HG02588 (cell line): ENCODE data around the gene SEMA6C.

Experiments used
- ATAC-seq: cut with Tn5 transposase; IDR thresholded peaks from one replicate; pipeline ENCODE4 v1.9.1; 2021; ENCODE audit warnings: mild to moderate bottlenecking, moderate library complexity; ENCODE audit not compliant: unreplicated experiment

Gene SEMA6C

DNA sequence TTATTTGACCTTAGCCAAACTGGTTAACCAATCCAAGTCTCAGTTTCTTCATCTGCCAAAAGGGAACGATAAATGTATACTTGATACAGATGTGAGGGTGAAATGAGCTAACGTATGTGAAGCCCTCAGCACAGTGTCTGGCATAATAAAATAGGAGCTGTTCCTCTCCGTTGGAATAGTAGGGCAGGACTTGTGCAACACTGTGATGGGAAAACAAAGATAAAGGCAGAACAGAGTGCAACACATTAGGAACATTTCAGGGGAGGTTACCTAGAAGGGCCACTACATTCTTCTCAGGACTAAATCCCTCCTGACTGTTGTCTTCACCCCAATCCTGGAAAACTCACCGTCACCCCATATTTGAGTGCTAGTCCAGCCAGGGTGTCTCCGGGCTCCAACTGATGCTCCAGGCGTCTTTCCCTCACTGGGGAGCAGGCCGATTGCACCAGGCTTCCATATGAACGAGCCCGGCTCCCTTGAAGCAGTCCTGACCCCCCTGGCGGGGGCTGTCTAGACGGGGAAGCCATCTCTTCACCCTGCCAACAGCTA is 18.4 kb upstream of the SEMA6C start:
- no peak for ATAC-seq

DNA sequence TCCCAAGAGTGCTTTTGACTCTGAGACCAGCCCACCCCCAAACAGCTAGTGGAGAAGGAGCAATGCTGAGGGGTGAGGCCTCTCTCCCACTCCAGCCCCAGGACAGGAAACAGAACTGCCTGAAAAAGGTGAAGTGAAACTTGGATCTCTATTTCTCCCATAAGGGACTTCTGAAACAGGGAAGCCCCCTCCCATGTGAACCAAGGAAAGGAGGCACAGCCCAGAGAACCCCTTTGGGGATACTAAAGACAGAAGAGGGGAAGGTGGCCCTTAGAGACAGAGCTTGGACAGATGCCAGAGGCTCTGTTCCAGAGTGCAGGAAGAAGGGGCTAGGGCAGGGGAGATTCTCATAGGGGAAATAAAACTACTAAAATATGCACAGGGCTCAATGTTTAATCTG is 12.9 kb upstream of the SEMA6C start:
- ATAC-seq = no peak

DNA sequence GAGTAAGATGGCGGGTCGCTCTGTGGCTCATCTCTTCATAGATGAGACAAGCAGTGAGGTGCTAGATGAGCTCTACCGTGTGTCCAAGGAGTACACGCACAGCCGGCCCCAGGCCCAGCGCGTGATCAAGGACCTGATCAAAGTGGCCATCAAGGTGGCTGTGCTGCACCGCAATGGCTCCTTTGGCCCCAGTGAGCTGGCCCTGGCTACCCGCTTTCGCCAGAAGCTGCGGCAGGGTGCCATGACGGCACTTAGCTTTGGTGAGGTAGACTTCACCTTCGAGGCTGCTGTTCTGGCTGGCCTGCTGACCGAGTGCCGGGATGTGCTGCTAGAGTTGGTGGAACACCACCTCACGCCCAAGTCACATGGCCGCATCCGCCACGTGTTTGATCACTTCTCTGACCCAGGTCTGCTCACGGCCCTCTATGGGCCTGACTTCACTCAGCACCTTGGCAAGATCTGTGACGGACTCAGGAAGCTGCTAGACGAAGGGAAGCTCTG is 12.4 kb upstream of the SEMA6C start:
- no peak for ATAC-seq

DNA sequence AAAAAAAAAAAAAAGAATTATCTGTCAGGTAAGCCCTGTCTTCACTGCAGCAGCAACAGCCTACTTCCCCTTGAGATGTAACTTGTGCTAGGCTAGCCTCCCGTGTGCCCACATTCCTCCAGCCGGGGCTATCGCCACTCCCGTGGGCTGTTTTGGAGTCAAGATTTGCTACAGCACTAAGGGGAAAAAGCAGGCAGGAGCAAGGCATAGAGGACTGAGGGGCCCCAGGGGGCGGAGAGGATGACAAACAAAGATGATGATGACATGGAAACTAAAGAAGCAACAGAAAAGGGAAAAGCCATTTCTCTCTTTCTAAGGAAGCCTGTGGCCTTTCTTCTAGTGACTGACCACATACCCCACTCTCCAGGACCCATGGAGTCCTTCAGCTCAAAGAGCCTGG is 11.9 kb upstream of the SEMA6C start:
- no peak for ATAC-seq

DNA sequence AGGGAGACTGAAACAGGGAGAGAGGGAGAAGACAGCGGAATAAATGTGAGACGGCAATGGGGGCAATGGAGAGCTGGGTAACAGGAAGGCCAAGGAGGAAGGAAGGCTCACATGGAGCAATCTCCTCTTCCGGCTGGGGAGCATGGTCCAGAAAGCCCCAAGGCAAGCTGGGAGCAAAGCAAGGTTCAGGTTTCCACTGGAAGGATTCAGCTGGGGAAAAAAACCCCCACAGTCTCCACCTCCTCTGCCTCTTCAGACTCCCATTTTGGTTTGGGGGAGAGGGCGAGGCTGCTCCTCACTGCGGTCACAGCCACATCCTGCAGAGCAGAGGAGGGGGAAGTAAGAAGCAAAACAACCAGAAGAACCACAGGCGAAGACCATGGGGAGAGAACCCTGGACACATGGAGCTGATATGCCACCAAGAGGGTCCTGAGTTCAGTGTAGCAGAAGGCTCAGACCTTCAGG is 10.7 kb upstream of the SEMA6C start:
- ATAC-seq = no peak

DNA sequence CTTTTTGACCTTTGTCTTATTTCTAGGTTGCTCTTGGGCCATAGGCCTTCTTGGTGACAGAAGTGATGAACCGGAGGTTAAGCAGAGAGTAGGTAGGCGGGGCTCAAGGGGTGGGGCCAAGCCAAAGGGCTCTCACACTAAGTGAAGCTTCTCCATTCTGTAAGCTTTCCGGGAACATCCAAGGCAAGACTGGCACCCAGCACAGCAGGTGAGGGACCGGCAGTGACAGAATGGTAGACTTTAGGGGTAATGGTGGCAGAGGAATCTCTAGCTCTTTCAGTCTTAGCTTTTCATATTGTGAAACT is 10.0 kb upstream of the SEMA6C start, which contains the start of gene TNFAIP8L2:
Gene TNFAIP8L2, plus strand, starts transcription at position 135 of the 305 bp plus-strand sequence. CDS start 2,049 bp downstream, outside the sequence.
- ATAC-seq = peak; percentile 68

DNA sequence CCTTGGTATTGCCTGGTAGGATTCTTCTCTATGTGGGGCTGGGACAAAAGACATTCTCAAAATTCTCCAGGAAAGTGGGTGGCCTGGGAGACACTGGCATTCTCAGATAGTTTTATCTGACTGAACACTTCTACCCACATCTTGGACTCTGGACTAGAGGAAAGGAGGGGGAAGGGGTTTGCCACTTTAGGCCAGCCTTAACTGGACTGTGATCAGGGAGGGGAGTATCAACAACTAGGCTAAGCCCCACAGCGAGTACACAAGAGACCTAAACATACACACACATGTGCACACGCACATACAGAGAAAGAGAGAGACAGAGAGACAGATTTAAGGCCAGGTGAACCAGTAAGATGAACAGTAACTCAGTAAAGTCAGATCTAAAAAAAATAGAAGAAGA is 1.2 kb upstream of the SEMA6C start:
- no peak for ATAC-seq

DNA sequence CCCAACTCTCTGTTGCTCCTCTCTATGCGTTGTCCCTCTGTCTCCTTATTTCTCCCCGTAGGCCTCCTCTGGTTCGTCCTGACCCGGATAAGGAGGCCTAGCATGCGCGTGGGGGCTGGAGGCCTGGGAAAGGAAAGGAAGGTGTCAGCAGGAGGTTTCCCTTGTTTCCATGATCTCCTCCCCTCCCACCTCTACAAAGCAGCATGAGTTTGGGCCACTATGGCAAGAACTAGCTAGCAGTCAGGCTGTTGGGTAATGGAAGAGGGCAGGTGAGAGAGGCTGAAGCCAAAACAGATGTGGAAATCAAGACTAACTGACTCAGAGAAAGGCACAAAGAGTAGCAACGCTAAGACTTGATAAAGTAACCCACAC is 687 bp upstream of the SEMA6C start:
- ATAC-seq = no peak

DNA sequence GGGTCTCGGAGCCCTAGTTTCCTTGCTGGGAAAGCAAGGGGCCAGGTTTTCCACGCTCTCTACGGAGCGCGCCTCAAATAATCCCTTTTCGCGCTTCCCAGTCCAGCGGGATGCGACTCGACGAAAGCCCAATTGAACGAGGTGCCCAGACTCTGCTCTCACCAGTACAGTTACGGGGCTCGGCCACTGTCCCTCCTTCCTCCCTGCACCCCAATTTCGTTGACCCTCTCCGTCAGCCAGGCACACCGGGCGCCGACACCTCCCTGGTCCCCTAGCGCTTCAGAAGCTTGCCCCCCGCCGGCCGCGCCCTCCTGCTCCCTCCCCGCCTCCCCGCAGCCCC is 389 bp downstream of the SEMA6C start:
- no peak for ATAC-seq

DNA sequence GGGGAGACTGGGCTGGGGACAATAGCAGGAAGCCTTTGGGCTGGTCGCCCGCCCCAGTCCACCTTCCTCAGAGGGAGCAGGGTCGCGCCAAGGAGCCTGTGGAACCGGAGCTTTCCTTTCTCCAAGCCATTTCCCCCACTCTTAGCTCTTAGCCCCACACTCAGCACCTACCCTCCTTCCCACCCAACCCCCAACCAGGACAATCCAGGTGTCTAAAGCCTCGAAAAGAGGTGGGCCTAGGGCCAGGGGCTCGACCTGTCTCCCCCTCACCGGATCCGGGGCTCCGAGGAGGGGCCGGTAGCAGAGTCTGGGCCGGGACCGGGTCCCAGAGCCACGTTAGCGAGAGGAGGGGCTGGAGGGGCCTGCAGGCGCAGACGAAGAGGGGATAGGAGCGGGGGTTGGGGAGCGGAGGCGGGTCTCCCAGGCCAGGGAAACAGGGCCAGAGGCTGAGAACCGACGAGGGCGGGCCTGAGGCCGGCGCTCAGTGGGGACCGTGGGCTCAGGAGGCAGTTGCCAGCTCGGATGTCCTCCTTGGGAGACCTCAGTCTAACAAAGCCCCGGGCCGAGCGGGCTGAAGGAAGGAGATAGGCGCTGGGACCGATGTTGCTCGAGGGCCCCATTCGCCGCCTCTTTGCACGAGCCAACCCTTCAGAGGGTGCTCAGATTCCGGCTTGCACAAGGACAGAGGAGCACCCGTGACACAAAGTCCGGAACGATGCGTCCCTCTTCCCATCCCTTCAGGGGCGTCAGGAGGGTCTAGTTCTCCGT is 943 bp downstream of the SEMA6C start:
- no peak for ATAC-seq

DNA sequence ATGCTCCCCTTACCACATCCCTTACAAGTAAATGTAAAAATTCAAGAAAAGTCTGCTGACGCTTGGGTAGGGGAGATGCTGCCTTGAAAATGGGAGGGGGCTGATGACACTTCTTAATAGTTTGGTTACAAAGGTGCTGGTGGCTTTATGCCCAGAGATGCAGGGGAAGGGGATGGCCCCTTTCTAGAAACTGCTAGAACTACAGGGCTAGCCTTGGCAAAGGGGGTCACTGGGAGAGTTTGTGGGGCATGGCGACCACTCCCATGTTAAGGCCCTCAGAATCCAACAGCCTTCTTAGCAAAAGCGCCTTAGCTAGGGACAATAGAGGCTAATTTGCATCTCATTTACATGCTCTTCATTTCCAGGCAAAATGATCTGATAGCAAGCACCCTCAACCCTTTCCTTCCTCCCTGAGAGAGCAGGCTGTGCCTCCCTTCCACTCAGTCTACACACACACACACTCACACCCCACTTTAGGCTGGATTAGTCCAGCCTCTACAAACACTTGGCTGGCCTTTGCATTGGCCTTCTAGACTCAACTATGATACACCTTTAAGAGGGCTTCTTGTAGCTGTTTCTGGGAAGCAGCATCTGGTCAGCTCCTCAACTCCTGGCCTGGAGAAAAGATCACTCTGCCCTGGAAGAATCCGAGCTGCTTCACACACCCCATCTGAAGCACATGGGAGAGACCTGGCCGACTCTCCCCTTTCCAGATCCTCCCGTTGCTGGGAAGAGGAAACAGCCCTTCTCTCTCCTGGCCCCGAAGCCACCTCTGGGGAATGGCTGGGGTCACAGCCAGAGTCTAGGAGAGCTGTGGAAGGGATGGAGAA is 1.7 kb downstream of the SEMA6C start:
- no peak for ATAC-seq

DNA sequence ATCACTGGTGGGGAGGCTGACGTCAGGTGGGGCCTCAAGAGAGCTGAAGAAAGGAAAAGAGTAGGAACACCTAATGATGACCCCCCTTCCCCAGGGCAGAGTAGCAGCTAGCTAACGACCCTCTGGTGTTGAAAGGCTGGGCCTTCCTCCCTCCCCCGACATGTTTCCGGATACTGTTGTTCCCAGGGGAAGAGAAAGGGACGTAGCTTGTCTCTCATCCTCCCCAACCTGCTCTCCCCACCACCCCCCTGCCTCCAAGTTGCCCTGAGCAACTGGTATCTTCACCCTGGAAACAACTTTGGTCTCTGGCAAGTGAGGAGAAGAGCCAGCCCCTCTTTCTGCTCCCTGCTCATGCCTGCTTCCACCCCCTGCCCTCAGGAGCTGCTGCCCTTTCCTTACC is 2.4 kb downstream of the SEMA6C start:
- ATAC-seq = no peak

DNA sequence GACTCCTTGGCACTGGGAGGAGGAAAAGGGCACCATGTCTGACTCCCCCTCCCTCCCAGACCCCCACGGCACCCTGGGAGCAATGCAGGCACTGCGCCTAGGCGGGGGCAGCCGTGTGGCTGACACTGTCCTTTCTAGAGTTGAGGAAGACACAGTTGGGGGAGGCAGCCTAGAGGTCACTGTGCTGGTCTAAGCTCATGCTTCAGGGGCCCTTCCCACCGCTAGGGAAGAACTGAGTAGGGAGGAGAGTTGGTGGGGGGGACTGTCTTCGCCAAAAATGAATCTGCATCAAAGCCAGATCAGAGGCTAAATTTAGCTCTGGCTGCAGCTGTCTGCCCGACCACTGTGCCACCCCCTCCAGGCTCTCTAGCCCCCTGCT is 3.4 kb downstream of the SEMA6C start:
- no peak for ATAC-seq

DNA sequence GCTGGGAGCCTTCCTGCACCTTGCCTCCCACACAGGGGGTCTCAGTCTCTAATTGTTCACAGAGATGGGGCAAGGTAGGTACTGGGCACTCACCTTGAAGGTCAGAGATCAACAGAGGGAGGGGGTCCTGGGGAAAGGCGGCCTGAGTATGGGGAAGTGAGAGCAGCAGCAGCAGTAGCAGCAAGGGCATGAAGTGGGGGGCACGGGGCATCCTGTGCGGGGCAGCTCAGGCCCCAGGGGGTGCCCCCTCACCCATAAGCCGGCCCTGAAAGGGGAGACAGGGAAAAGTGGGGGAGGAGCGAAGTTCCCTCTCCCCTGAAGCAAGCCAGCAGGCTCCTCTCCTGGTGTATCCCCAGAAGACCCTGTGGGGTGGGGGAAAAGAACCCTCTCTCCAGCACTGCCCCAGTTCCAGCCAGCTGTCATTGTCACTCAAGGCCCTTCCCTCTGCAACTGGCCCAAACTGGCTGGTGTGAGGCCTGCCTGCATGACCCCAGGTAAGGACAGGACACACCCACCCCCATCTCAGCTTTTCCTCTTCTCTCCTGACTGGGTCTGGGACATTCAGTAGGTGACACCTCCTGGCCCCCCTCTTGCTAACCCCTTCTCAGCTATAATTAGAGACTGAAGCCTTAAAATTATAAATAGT is 3.9 kb downstream of the SEMA6C start:
- ATAC-seq = no peak

DNA sequence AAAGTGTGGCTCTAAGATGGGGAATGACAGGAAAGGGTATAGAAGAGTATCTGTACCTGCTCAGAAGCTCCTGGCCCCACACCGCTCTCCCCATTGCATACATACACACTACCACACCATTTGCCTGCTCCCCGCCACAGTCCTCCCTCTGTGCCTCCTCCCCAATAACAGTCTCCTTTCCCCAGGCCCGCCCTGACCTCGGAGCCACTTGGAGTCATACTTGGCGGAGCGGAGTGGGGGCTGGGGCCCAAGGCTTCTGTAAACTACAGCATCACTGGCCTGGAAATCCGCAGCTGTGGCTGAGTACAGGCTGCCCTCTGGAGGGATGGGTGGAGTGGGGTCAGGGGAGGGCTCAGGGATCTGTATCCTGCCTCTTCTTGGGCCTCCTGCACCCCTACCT is 8.6 kb downstream of the SEMA6C start:
- no peak for ATAC-seq

DNA sequence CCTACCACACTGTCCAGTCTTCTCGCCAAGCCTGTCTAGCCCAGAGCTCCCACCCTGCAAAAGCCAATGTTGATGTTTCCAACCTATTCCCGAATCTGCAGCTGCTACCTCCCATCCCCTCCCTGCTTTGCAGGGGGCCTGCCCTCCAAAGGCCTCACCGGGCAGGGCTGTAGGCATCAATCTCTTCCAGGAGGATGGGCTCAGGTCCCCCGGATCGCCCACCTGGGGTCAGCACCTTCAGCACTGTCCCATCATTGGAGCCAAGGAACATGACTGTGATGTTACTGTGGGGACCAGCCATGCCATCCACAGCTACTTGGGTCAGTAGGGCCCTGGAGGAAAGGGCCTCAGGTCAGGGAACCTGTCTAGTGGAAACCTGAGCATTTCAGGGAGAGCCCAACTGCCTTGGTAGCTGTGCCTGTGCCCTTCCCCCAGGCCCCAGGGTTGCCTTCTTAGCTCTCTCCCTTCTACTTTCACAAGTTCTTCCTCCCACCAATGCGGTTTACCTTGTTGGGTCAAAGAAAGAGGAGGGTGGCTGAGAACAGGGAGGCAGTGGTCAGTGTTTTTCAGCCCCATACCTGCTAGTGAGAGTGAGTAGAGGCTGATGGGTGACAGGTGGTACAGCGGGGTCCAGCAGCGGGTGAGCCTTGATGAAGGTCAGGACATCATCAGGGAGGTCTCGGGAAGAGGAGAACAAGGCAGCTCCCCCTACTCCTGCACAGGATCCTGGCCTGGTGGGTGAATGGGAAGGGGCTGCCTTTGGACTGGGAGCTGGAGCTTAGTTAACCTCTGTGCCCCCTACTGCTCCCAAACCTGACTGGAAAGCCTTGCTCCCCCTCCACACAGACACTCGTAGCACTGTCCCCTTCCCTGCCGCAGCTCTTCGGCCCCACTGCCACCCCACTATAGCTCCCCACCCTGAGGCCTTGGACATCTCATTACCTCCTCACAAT is 10.7 kb downstream of the SEMA6C start:
- no peak for ATAC-seq

DNA sequence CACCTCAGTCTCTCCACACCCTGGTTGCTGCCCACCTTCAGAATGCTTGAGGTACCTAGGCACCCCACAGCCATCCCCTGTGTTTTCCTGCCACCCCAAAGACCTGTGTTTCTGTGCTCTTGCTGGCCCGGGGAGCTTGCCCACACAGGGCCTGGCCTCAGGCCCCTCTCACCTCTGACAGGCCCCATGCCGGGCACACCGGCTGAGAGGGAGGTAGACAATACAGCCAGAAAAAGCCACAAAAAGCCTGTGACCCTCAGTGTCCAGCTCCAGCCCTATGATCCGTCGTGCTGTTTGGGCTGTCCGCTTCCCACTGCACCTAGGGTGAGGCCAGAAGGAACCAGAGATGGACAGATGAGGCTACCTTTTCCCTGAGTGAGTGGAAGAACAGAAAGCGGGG is 11.4 kb downstream of the SEMA6C start:
- no peak for ATAC-seq

DNA sequence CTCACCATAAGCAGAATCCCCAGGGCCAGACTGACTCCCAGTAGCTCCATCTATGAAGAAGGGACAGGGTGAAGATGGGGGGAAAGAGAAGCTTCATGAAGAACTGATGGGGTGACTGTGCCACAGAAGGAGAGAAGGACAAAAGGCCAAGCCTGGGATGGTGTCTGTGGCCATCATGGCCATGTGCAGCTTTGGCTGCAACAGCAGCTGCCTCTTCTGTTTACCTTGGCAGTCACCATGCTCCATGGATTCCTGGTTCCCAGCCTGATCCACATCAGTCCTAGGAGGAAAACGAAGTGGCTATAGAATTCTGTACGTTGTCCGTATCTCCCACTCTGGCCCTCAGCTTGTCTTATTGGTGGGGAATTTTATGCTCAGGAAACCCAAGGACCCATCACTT is 12.0 kb downstream of the SEMA6C start:
- ATAC-seq = no peak

DNA sequence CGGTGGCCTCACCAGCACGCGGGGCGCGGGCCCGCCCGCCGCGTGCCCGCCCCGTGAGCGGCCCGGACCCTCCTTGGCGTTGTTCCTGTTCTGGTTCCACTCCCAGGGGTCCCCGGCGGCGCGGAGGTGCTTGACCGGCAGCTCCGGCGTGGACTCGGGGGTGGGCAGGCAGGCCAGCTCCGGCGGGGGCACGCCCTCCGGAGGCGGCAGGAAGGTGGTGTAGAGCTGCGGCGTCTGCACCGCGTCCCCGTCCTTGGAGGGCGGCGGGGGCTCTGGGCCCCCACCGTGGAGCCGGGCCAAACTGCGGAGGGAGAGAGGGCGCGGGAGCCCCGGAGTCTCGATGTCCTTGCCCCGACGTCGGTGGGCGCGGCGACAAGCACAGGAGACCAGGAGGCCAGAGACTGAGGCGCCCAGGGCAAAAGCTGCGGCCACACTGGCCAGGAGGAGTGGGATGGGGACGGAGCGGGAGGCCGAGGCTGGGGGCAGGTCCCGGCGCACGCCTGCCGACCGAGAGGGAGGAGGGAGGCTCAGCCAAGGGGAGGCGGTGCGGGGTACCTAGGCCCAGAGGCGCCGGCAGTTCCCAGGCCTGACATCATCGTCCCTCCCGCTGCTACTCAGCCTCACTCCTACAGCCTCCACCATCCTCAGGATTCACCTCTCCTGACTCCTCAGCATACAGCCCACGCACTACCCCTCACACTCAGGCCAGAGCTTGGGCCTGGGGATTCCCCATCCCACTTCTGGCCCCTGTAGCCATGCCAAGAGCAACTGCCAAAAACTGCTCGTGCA is 13.2 kb downstream of the SEMA6C start:
- no peak for ATAC-seq
